Endothelial cell of umbilical vein (primary cell): ENCODE measurements around the gene RABGAP1. TPM values are rescaled to one million over a fixed set of nuclear protein-coding genes. Genes with fewer than 3 reads are reported as not detected.
A peak's percentile ranks its signal among the peaks of the same experiment; 100 is the strongest.

Experiments used
- BruUV-seq: library from RNA; stranded (reverse); fragments of 400-500 nt; replicated peaks from 2 replicates; lab custom pipeline; 2021; lab: Mats Ljungman, UMichigan
- CTCF ChIA-PET: fragments of 300-600, 350-600 bp; sonication (Branson Sonifier 250); formaldehyde crosslinking; loops from one replicate; lab custom pipeline; 2021; ENCODE audit warnings: antibody characterized with exemption, inconsistent platforms; lab: Charles Lee
- POLR2A ChIA-PET: fragments of 300-600, 350-600 bp; sonication (Branson Sonifier 250); formaldehyde crosslinking; loops from one replicate; lab custom pipeline; 2021; ENCODE audit warnings: antibody characterized with exemption, inconsistent platforms; lab: Charles Lee
- DNase-seq: peaks from one replicate; pipeline ENCODE4 v3.0.0-alpha.2; 2011; ENCODE audit warnings: low read depth, low spot score
- FAIRE-seq: peaks from 2 replicates; lab custom pipeline; 2011; peaks lifted over from hg19 to GRCh38; lab: Jason Lieb, UNC
- H2AFZ ChIP-seq: 2 replicates; pipeline ENCODE4 v1.6.0; 2012; ENCODE audit warnings: low read depth, low read length, control low read depth, inconsistent platforms
- H3K27ac ChIP-seq: 2 replicates; pipeline ENCODE4 v1.5.1; 2011; ENCODE audit warnings: low read depth, mild to moderate bottlenecking, control low read depth, low read length, moderate library complexity; ENCODE audit not compliant: insufficient read depth
- H3K27me3 ChIP-seq, 2 experiments: 2 replicates each; pipeline versions ENCODE4 v1.6.0 to v1.6.1; 2011; ENCODE audit warnings: low read length in 2 of 2, mixed read lengths in 1 of 2; ENCODE audit not compliant: control insufficient read depth in 2 of 2, insufficient read depth in 2 of 2
- H3K36me3 ChIP-seq, 2 experiments: 2 replicates in 1 of 2; 3 replicates in 1 of 2; pipeline ENCODE4 v1.5.1; 2011; ENCODE audit warnings: low read length in 2 of 2, mild to moderate bottlenecking in 1 of 2, moderate library complexity in 1 of 2; ENCODE audit not compliant: control insufficient read depth in 2 of 2, insufficient read depth in 2 of 2; ENCODE audit errors: extremely low read depth in 1 of 2
- H3K4me1 ChIP-seq: 3 replicates; pipeline ENCODE4 v1.5.1; 2011; ENCODE audit warnings: mild to moderate bottlenecking, low read length; ENCODE audit not compliant: control insufficient read depth, insufficient read depth; ENCODE audit errors: extremely low read depth
- H3K4me2 ChIP-seq: 2 replicates; pipeline ENCODE4 v1.6.1; 2011; ENCODE audit warnings: low read length, control low read depth, mixed read lengths; ENCODE audit not compliant: insufficient read depth
- H3K4me3 ChIP-seq, 3 experiments: fragments of 200-600 bp in 1 of 3; sonication (generic), shearing (Covaris generic) in 1 of 3; replicated peaks in 1 of 3; 2 replicates each; pipeline ENCODE4 v1.5.1; 2011 to 2016; ENCODE audit warnings: control low read depth in 3 of 3, low read length in 3 of 3, mild to moderate bottlenecking in 2 of 3, inconsistent platforms in 1 of 3, low read depth in 1 of 3, moderate library complexity in 1 of 3; ENCODE audit not compliant: insufficient read depth in 1 of 3
- H3K79me2 ChIP-seq: 2 replicates; pipeline ENCODE4 v1.6.0; 2012; ENCODE audit warnings: low read length, inconsistent platforms; ENCODE audit not compliant: control insufficient read depth, insufficient read depth
- H3K9ac ChIP-seq: replicated peaks from 2 replicates; pipeline ENCODE3; 2011; ENCODE audit warnings: low read length, control low read depth; ENCODE audit not compliant: insufficient read depth; ENCODE audit errors: extremely low read depth
- H3K9me1 ChIP-seq: replicated peaks from 3 replicates; pipeline ENCODE4 v1.6.0; 2011; ENCODE audit warnings: mild to moderate bottlenecking, low read length; ENCODE audit not compliant: control insufficient read depth, insufficient read depth; ENCODE audit errors: extremely low read depth
- H3K9me3 ChIP-seq: replicated peaks from 2 replicates; pipeline ENCODE4 v1.5.1; 2012; ENCODE audit warnings: low read length, inconsistent platforms; ENCODE audit not compliant: control insufficient read depth, insufficient read depth
- H4K20me1 ChIP-seq: replicated peaks from 2 replicates; pipeline ENCODE3; 2011; ENCODE audit warnings: mild to moderate bottlenecking, low read length; ENCODE audit not compliant: control insufficient read depth, insufficient read depth; ENCODE audit errors: extremely low read depth
- EZH2 ChIP-seq: IDR thresholded peaks from 2 replicates; pipeline ENCODE4 v1.6.1; 2012; ENCODE audit warnings: borderline replicate concordance, low read depth, mild to moderate bottlenecking, moderate library complexity, low read length, inconsistent platforms; ENCODE audit not compliant: severe bottlenecking
- FOS ChIP-seq: IDR thresholded peaks from 2 replicates; pipeline ENCODE4 v1.6.1; 2011; ENCODE audit warnings: mild to moderate bottlenecking, low read length, moderate library complexity, borderline replicate concordance; ENCODE audit not compliant: insufficient read depth
- GATA2 ChIP-seq: IDR thresholded peaks from 2 replicates; pipeline ENCODE4 v1.7.0; 2011; ENCODE audit warnings: low read depth, mild to moderate bottlenecking, moderate library complexity, mixed read lengths, low read length; ENCODE audit not compliant: insufficient read length, insufficient read depth
- JUN ChIP-seq: IDR thresholded peaks from 2 replicates; pipeline ENCODE4 v1.6.1; 2011; ENCODE audit warnings: borderline replicate concordance, low read depth; ENCODE audit not compliant: insufficient read length, insufficient read depth
- MYC ChIP-seq: IDR thresholded peaks from one replicate; pipeline ENCODE4 v1.6.1; 2011; ENCODE audit warnings: mild to moderate bottlenecking, low read depth, low read length
- POLR2A ChIP-seq: IDR thresholded peaks from 2 replicates; pipeline ENCODE4 v1.6.1; 2012; ENCODE audit warnings: low read depth, mild to moderate bottlenecking, control low read depth, low read length
- POLR2AphosphoS5 ChIP-seq: IDR thresholded peaks from 2 replicates; pipeline ENCODE4 v1.6.1; 2012; ENCODE audit warnings: low read depth, mild to moderate bottlenecking, control low read depth, low read length, moderate library complexity; ENCODE audit not compliant: insufficient read depth
- dilution Hi-C: fragments of 300-500 bp; cut with MboI; formaldehyde crosslinking; loops from one replicate; pipeline ENCODE4 v1.15.0; 2019; ENCODE audit warnings: low sequenced_read_pairs; ENCODE audit not compliant: extremely low pct_ligation_motif_present
- intact Hi-C: fragments of 100-400 bp; cut with micrococcal nuclease; formaldehyde crosslinking; loops from one replicate; pipeline ENCODE4 v1.10.0; 2022
- polyA plus RNA-seq, 4 experiments: library from polyadenylated mRNA; depleted of rRNA in 3 of 4; stranded (reverse) in 3 of 4; unstranded in 1 of 4; fragments of >200 nt; gene quantifications; 2 replicates each; pipeline versions ENCODE4 v1.2.1 to v1.2.3, GENCODE V29; 2011 to 2012; ENCODE audit warnings: missing spikeins in 1 of 4
- total RNA-seq: library from RNA; stranded (reverse); gene quantifications from 2 replicates; pipeline ENCODE4 v1.2.3, GENCODE V29; 2021
- TF ChIP-seq, protein P1 (sequence below), 2 donors: IDR thresholded peaks; 1 replicate in 1 of 2; 2 replicates in 1 of 2; pipeline ENCODE4 v1.5.1; 2011; ENCODE audit warnings: low read length in 2 of 2, mild to moderate bottlenecking in 2 of 2, moderate library complexity in 2 of 2, control low read depth in 1 of 2, inconsistent platforms in 1 of 2, low read depth in 1 of 2; ENCODE audit not compliant: insufficient read depth in 1 of 2; ENCODE audit errors: extremely low read depth in 1 of 2
- TF ChIP-seq, protein P2 (sequence below): IDR thresholded peaks from 2 replicates; pipeline ENCODE4 v1.6.1; 2011; ENCODE audit not compliant: insufficient read depth, insufficient read length

The RABGAP1 gene
- total and polyA plus RNA-seq, 2 donors (not counting 3 experiments of a cell fraction or from before 2014, with no cell fraction given), result 19.0 to 53.6 TPM

DNA sequence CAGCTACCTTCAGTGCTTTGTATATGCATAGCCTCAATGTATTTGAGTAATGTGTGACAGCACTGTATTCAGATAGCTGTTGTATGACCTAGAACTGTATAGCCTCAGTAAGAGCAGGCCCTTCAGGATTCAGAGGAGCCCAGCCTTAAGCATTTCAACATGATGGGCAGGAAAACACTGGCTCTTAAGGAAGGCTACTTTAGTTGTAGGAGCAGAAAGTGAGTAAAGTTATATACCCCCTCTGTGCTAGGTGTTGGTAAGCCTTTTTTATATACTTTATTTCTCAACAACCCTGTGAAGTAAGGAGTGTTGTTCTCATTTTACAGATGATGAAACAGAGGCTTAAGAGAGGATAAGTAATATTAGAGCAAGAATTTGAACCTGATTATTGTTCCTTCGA is 91.1 kb downstream of the RABGAP1 start:
- Histone ChIP-seq H3K27me3 (no peaks in the 10 kb centered on the region), H3K4me1 (peaks cover 17% of the 10 kb centered on the region), H3K9me3 (no peaks in the 10 kb centered on the region), H3K27ac (no peak overlapping the region), H3K9ac (no peak overlapping the region), H3K9me1 (no peaks in the 10 kb centered on the region), H3K36me3 (peaks cover 5 to 6% of the 10 kb centered on the region in 2 experiments), H3K79me2 (no peaks in the 10 kb centered on the region), H3K4me3 (no peak overlapping the region), H2AFZ (no peak overlapping the region), H4K20me1 (no peaks in the 10 kb centered on the region), H3K4me2 (no peak overlapping the region)
- dilution Hi-C loops, result no loop called here
- TF ChIP-seq GATA2, result no peak
- TF ChIP-seq, protein P1, sequence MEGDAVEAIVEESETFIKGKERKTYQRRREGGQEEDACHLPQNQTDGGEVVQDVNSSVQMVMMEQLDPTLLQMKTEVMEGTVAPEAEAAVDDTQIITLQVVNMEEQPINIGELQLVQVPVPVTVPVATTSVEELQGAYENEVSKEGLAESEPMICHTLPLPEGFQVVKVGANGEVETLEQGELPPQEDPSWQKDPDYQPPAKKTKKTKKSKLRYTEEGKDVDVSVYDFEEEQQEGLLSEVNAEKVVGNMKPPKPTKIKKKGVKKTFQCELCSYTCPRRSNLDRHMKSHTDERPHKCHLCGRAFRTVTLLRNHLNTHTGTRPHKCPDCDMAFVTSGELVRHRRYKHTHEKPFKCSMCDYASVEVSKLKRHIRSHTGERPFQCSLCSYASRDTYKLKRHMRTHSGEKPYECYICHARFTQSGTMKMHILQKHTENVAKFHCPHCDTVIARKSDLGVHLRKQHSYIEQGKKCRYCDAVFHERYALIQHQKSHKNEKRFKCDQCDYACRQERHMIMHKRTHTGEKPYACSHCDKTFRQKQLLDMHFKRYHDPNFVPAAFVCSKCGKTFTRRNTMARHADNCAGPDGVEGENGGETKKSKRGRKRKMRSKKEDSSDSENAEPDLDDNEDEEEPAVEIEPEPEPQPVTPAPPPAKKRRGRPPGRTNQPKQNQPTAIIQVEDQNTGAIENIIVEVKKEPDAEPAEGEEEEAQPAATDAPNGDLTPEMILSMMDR (IDR thresholded peaks at IDR 0.05; ENCODE audit: extremely low read depth in 1 of 2, insufficient read depth in 1 of 2, low read depth in 1 of 2, low read length in 2 of 2), result no peak
- no peak for TF ChIP-seq FOS
- ChIA-PET CTCF (interaction anchor here (0.9 to 1.4 kb wide), 2 partner anchors 16 to 44 kb away, joined by 3 read pairs; no protein-coding TSS in a partner anchor), POLR2A (no interaction called here)
- intact Hi-C loops, result no loop called here
- FAIRE-seq (no peak), DNase-seq (no peak)
- BruUV-seq, result no TSS peak

DNA sequence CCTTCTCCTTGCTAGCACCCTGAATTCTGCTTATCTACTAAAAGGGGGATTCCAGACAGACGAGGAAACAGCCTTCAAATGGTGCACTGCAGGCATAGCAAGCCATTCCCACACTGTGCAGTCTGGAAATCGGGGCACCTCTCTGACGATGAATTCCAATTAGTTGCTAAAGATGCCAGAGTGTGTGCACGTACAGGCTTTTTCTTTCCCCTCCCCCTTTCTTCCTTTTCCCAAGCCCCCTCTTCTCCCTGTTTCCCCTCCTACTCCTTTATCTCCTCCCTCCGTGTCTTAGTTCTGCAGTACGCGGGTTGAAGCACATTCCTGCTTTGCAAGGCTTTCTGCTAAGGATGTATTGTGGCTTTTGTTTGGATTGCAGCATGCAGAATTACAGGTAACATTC is 92.5 kb downstream of the RABGAP1 start, which contains the start of gene GPR21:
Gene GPR21, plus strand, starts transcription at position 316 of the 400 bp plus-strand sequence. CDS start 900 bp downstream, outside the sequence.
- intact Hi-C loops (loop anchor here (1.0 kb wide), 1 partner anchor 16 kb away; no protein-coding TSS in a partner anchor), dilution Hi-C loops (no loop called here)
- H3K4me3 ChIP-seq, result no peak within 1 kb of the TSS
- TF ChIP-seq EZH2 (no peak), POLR2AphosphoS5 (no peak), JUN (no peak), MYC (no peak), POLR2A (no peak), FOS (no peak), GATA2 (no peak)
- TF ChIP-seq, protein P1 (IDR thresholded peaks at IDR 0.05; ENCODE audit: extremely low read depth in 1 of 2, insufficient read depth in 1 of 2, low read depth in 1 of 2, low read length in 2 of 2), result no peak
- TF ChIP-seq, protein P2, sequence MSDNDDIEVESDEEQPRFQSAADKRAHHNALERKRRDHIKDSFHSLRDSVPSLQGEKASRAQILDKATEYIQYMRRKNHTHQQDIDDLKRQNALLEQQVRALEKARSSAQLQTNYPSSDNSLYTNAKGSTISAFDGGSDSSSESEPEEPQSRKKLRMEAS, result no peak
- H3K27ac ChIP-seq, result no peak within 1 kb of the TSS
- no peaks in the 10 kb centered on the region for H3K79me2 ChIP-seq
- no peaks in the 10 kb centered on the region for H3K9me3 ChIP-seq
- CTCF ChIA-PET, result interaction anchor here (1.0 to 1.4 kb wide), 4 partner anchors 13 to 42 kb away, joined by 3 to 4 read pairs (median 3); no protein-coding TSS in a partner anchor
- BruUV-seq, result no TSS peak
- FAIRE-seq (no peak), DNase-seq (no peak)
- H2AFZ ChIP-seq, result peak within 1 kb of the TSS; percentile 35
- H3K36me3 ChIP-seq, result peaks cover 5 to 6% of the 10 kb centered on the region in 2 experiments
- no peak within 1 kb of the TSS for H3K9ac ChIP-seq
- POLR2A ChIA-PET, result no interaction called here
- no peaks in the 10 kb centered on the region for H3K27me3 ChIP-seq
- peaks cover 11% of the 10 kb centered on the region for H3K4me1 ChIP-seq
- peak within 1 kb of the TSS; percentile 28 for H3K4me2 ChIP-seq
- no peaks in the 10 kb centered on the region for H4K20me1 ChIP-seq
- H3K9me1 ChIP-seq, result no peaks in the 10 kb centered on the region
